ENCODE measurements around the gene GPC2.

GPC2 gene

GRCh38 chr7:100166970-100167911 lies 9.9 kb downstream of the GPC2 start:
- DNase-seq, result no peak

- peak; percentile 38 for DNase-seq
These were observed 10.8 kb downstream of the GPC2 start for GRCh38 chr7:100166317-100166940.

- no peak for DNase-seq
These were observed 13.3 kb downstream of the GPC2 start for GRCh38 chr7:100163871-100164270.

GRCh38 chr7:100163006-100163531 lies 14.1 kb downstream of the GPC2 start:
- no peak for DNase-seq

GRCh38 chr7:100160067-100160466 lies 17.1 kb downstream of the GPC2 start:
- DNase-seq, result no peak

GRCh38 chr7:100159099-100159623 lies 18.0 kb downstream of the GPC2 start:
- DNase-seq, result no peak

GRCh38 chr7:100158229-100159098 lies 18.7 kb downstream of the GPC2 start, which contains the start of gene TRAPPC14:
TRAPPC14 (minus strand) TSS chr7:100158723; CDS start chr7:100158499, 224 bp downstream.
- DNase-seq, result peak; percentile 92

- DNase-seq, result no peak
These were observed 19.6 kb downstream of the GPC2 start for GRCh38 chr7:100157334-100158228.

- DNase-seq, result no peak
These were observed 20.2 kb downstream of the GPC2 start for GRCh38 chr7:100157069-100157333.

GRCh38 chr7:100156331-100157068 lies 20.7 kb downstream of the GPC2 start:
- no peak for DNase-seq

GRCh38 chr7:100155553-100156317 lies 21.4 kb downstream of the GPC2 start:
- DNase-seq, result no peak

GRCh38 chr7:100154651-100155491 lies 22.3 kb downstream of the GPC2 start:
- no peak for DNase-seq

- DNase-seq, result no peak
These were observed 23.3 kb downstream of the GPC2 start for GRCh38 chr7:100153708-100154535.

GRCh38 chr7:100152937-100153666 lies 24.1 kb downstream of the GPC2 start:
- no peak for DNase-seq

- no peak for DNase-seq
These were observed 24.8 kb downstream of the GPC2 start for GRCh38 chr7:100152404-100152803.

- peak; percentile 98 for DNase-seq
These were observed 28.4 kb downstream of the GPC2 start, which contains the start of gene LAMTOR4 for GRCh38 chr7:100148559-100149328. LAMTOR4 (plus strand) TSS chr7:100148918; CDS start chr7:100148973, 55 bp downstream.

- no peak for DNase-seq
These were observed 29.0 kb downstream of the GPC2 start for GRCh38 chr7:100148225-100148558.
